Astrocyte of the cerebellum (primary cell): Measurements from ENCODE around the gene STK40.

ENCODE experiments used
- DNase-seq: peaks from one replicate; pipeline ENCODE4 v3.0.0-alpha.2; 2011; ENCODE audit warnings: low read depth
- H3K4me3 ChIP-seq: 2 replicates; pipeline ENCODE4 v1.5.1; 2011; ENCODE audit warnings: mild to moderate bottlenecking, low read depth, low read length, moderate library complexity
- CTCF ChIP-seq: IDR thresholded peaks from 2 replicates; pipeline ENCODE4 v1.5.1; 2012; ENCODE audit warnings: low read length, low read depth, moderate library complexity, mild to moderate bottlenecking; ENCODE audit errors: missing control alignments
- in situ Hi-C: cut with HindIII; loops from 2 replicates; pipeline ENCODE4 v1.10.0; 2017; ENCODE audit warnings: low sequenced_read_pairs

The STK40 gene

GRCh38 chr1:36343651-36344394 is 41.9 kb downstream of the STK40 start:
- DNase-seq, result no peak
- H3K4me3 ChIP-seq, result no peak overlapping the region
- in situ Hi-C loops, result no loop called here
- TF ChIP-seq CTCF, result no peak

- in situ Hi-C loops, result no loop called here
- no peak for DNase-seq
- no peak overlapping the region for H3K4me3 ChIP-seq
- peak; percentile 71 for TF ChIP-seq CTCF
Measured at GRCh38 chr1:36342426-36343185, 43.1 kb downstream of the STK40 start.

GRCh38 chr1:36341626-36342320 is 44.0 kb downstream of the STK40 start:
- in situ Hi-C loops, result no loop called here
- no peak for TF ChIP-seq CTCF
- no peak overlapping the region for H3K4me3 ChIP-seq
- no peak for DNase-seq

- no peak for DNase-seq
- in situ Hi-C loops, result no loop called here
- H3K4me3 ChIP-seq, result no peak overlapping the region
- TF ChIP-seq CTCF, result no peak
Measured at GRCh38 chr1:36339615-36340014, 46.1 kb downstream of the STK40 start.

- no peak for TF ChIP-seq CTCF
- no peak overlapping the region for H3K4me3 ChIP-seq
- in situ Hi-C loops, result no loop called here
- DNase-seq, result no peak
Measured at GRCh38 chr1:36339215-36339614, 46.5 kb downstream of the STK40 start.

GRCh38 chr1:36337830-36338229 is 47.9 kb downstream of the STK40 start:
- in situ Hi-C loops, result no loop called here
- no peak for TF ChIP-seq CTCF
- no peak overlapping the region for H3K4me3 ChIP-seq
- no peak for DNase-seq
